ENCODE measurements around the gene DYNC1I2. TPM values are rescaled to one million over a fixed set of nuclear protein-coding genes. Genes with fewer than 3 reads are reported as not detected.
"Not testable (repeated sequence)": the region's sequence is repeated elsewhere in the genome, so short reads cannot be mapped to it uniquely, and the experiment has no call there.

Gene DYNC1I2
- total RNA-seq, 2 experiments from 2014 or later = 46.3 to 48.9 TPM

GRCh38 chr2:171728989-171729951 is 42.0 kb downstream of the DYNC1I2 start:
- Mint-ChIP-seq H3K27ac (no peak overlapping the region), H3K4me1 (no peaks in the 10 kb centered on the region), H3K27me3 (no peaks in the 10 kb centered on the region), H3K4me3 (no peak overlapping the region), H3K36me3 (peaks cover 41% of the 10 kb centered on the region), H3K9me3 (no peaks in the 10 kb centered on the region)
- POLR2A ChIA-PET = no interaction called here
- DNase-seq = no peak
- ATAC-seq (ENCODE audit: low read depth) = no peak

GRCh38 chr2:171729952-171730317 is 42.7 kb downstream of the DYNC1I2 start:
- H3K4me1 Mint-ChIP-seq = no peaks in the 10 kb centered on the region
- H3K27me3 Mint-ChIP-seq = no peaks in the 10 kb centered on the region
- H3K4me3 Mint-ChIP-seq = no peak overlapping the region
- H3K9me3 Mint-ChIP-seq = no peaks in the 10 kb centered on the region
- DNase-seq (no peak), ATAC-seq (ENCODE audit: low read depth) (no peak)
- peaks cover 43% of the 10 kb centered on the region for H3K36me3 Mint-ChIP-seq
- H3K27ac Mint-ChIP-seq = no peak overlapping the region
- POLR2A ChIA-PET = no interaction called here

GRCh38 chr2:171735991-171736710 is 48.9 kb downstream of the DYNC1I2 start:
- Mint-ChIP-seq H3K27ac (no peak overlapping the region), H3K4me3 (no peak overlapping the region), H3K27me3 (no peaks in the 10 kb centered on the region), H3K4me1 (no peaks in the 10 kb centered on the region), H3K36me3 (peaks cover 37% of the 10 kb centered on the region), H3K9me3 (no peaks in the 10 kb centered on the region)
- no peak for ATAC-seq (ENCODE audit: low read depth)
- POLR2A ChIA-PET = no interaction called here
- DNase-seq = no peak

- POLR2A ChIA-PET = interaction anchor here (0.8 kb wide), 1 partner anchor 16 kb away, joined by 5 read pairs; no protein-coding TSS in a partner anchor
- Mint-ChIP-seq H3K4me1 (no peaks in the 10 kb centered on the region), H3K9me3 (no peaks in the 10 kb centered on the region), H3K27ac (no peak overlapping the region), H3K36me3 (peaks cover 29% of the 10 kb centered on the region), H3K4me3 (no peak overlapping the region), H3K27me3 (no peaks in the 10 kb centered on the region)
- ATAC-seq (ENCODE audit: low read depth) (no peak), DNase-seq (no peak)
These were observed 53.9 kb downstream of the DYNC1I2 start for GRCh38 chr2:171741189-171741588.

- H3K4me1 Mint-ChIP-seq = no peaks in the 10 kb centered on the region
- no peaks in the 10 kb centered on the region for H3K27me3 Mint-ChIP-seq
- H3K9me3 Mint-ChIP-seq = no peaks in the 10 kb centered on the region
- H3K27ac Mint-ChIP-seq = no peak overlapping the region
- H3K4me3 Mint-ChIP-seq = no peak overlapping the region
- H3K36me3 Mint-ChIP-seq = peaks cover 27% of the 10 kb centered on the region
- POLR2A ChIA-PET = no interaction called here
- DNase-seq = no peak
- ATAC-seq (ENCODE audit: low read depth) = no peak
These were observed 55.5 kb downstream of the DYNC1I2 start for GRCh38 chr2:171742760-171743159.

GRCh38 chr2:171745141-171745540 is 57.9 kb downstream of the DYNC1I2 start:
- ATAC-seq (ENCODE audit: low read depth) (no peak), DNase-seq (no peak)
- peaks cover 21% of the 10 kb centered on the region for H3K36me3 Mint-ChIP-seq
- no peaks in the 10 kb centered on the region for H3K4me1 Mint-ChIP-seq
- H3K9me3 Mint-ChIP-seq = no peaks in the 10 kb centered on the region
- POLR2A ChIA-PET = no interaction called here
- no peak overlapping the region for H3K4me3 Mint-ChIP-seq
- no peaks in the 10 kb centered on the region for H3K27me3 Mint-ChIP-seq
- no peak overlapping the region for H3K27ac Mint-ChIP-seq

GRCh38 chr2:171745806-171746205 is 58.5 kb downstream of the DYNC1I2 start:
- H3K4me1 Mint-ChIP-seq = no peaks in the 10 kb centered on the region
- H3K36me3 Mint-ChIP-seq = peaks cover 18% of the 10 kb centered on the region
- DNase-seq (no peak), ATAC-seq (ENCODE audit: low read depth) (no peak)
- no peaks in the 10 kb centered on the region for H3K9me3 Mint-ChIP-seq
- H3K27ac Mint-ChIP-seq = no peak overlapping the region
- no peak overlapping the region for H3K4me3 Mint-ChIP-seq
- POLR2A ChIA-PET = no interaction called here
- no peaks in the 10 kb centered on the region for H3K27me3 Mint-ChIP-seq

GRCh38 chr2:171747371-171747770 is 60.1 kb downstream of the DYNC1I2 start:
- Mint-ChIP-seq H3K27ac (no peak overlapping the region), H3K9me3 (no peaks in the 10 kb centered on the region), H3K36me3 (peaks cover 16% of the 10 kb centered on the region), H3K4me1 (no peaks in the 10 kb centered on the region), H3K27me3 (no peaks in the 10 kb centered on the region), H3K4me3 (no peak overlapping the region)
- DNase-seq (no peak), ATAC-seq (ENCODE audit: low read depth) (no peak)
- POLR2A ChIA-PET = no interaction called here

GRCh38 chr2:171754254-171754939 is 67.1 kb downstream of the DYNC1I2 start:
- Mint-ChIP-seq H3K27ac (no peak overlapping the region), H3K4me3 (no peak overlapping the region), H3K36me3 (peaks cover 43% of the 10 kb centered on the region), H3K4me1 (no peaks in the 10 kb centered on the region), H3K27me3 (no peaks in the 10 kb centered on the region), H3K9me3 (peaks cover 7% of the 10 kb centered on the region)
- no peak for ATAC-seq (ENCODE audit: low read depth)
- DNase-seq = no peak
- POLR2A ChIA-PET = no interaction called here

GRCh38 chr2:171758762-171759161 is 71.5 kb downstream of the DYNC1I2 start:
- H3K4me3 Mint-ChIP-seq, H3K9me3 Mint-ChIP-seq: not testable (repeated sequence)

GRCh38 chr2:171761176-171761575 is 73.9 kb downstream of the DYNC1I2 start:
- H3K27me3 Mint-ChIP-seq; POLR2A ChIA-PET; ATAC-seq (ENCODE audit: low read depth); H3K27ac Mint-ChIP-seq; DNase-seq; H3K4me3 Mint-ChIP-seq; H3K4me1 Mint-ChIP-seq; H3K9me3 Mint-ChIP-seq: not testable (repeated sequence)
- peaks cover 50% of the 10 kb centered on the region for H3K36me3 Mint-ChIP-seq

More at GRCh38 chr2:171758762-171759161, 71.5 kb downstream of the DYNC1I2 start:
- POLR2A ChIA-PET; ATAC-seq (ENCODE audit: low read depth); DNase-seq; H3K4me1 Mint-ChIP-seq; H3K27ac Mint-ChIP-seq; H3K27me3 Mint-ChIP-seq: not testable (repeated sequence)
- H3K36me3 Mint-ChIP-seq = peaks cover 63% of the 10 kb centered on the region

- H3K9me3 Mint-ChIP-seq = peaks cover 9% of the 10 kb centered on the region
- H3K27me3 Mint-ChIP-seq = no peaks in the 10 kb centered on the region
- H3K36me3 Mint-ChIP-seq = peaks cover 44% of the 10 kb centered on the region
- H3K4me3 Mint-ChIP-seq = no peak overlapping the region
- no peak overlapping the region for H3K27ac Mint-ChIP-seq
- ATAC-seq (ENCODE audit: low read depth) (no peak), DNase-seq (no peak)
- H3K4me1 Mint-ChIP-seq = no peaks in the 10 kb centered on the region
- POLR2A ChIA-PET = no interaction called here
These were observed 75.8 kb downstream of the DYNC1I2 start for GRCh38 chr2:171762879-171763573.

GRCh38 chr2:171763602-171764001 is 76.3 kb downstream of the DYNC1I2 start:
- Mint-ChIP-seq H3K4me3 (no peak overlapping the region), H3K36me3 (peaks cover 39% of the 10 kb centered on the region), H3K27ac (no peak overlapping the region), H3K9me3 (peaks cover 3% of the 10 kb centered on the region), H3K27me3 (no peaks in the 10 kb centered on the region), H3K4me1 (no peaks in the 10 kb centered on the region)
- ATAC-seq (ENCODE audit: low read depth) = no peak
- DNase-seq = no peak
- POLR2A ChIA-PET = no interaction called here
